ENCODE measurements around the gene GRIN1. TPM values are rescaled to one million over a fixed set of nuclear protein-coding genes. Genes with fewer than 3 reads are reported as not detected.
A peak's percentile ranks its signal among the peaks of the same experiment; 100 is the strongest.

Gene GRIN1
- polyA plus RNA-seq (2012; ENCODE audit: insufficient read depth, insufficient read length, low read depth): 5.4 TPM

DNA sequence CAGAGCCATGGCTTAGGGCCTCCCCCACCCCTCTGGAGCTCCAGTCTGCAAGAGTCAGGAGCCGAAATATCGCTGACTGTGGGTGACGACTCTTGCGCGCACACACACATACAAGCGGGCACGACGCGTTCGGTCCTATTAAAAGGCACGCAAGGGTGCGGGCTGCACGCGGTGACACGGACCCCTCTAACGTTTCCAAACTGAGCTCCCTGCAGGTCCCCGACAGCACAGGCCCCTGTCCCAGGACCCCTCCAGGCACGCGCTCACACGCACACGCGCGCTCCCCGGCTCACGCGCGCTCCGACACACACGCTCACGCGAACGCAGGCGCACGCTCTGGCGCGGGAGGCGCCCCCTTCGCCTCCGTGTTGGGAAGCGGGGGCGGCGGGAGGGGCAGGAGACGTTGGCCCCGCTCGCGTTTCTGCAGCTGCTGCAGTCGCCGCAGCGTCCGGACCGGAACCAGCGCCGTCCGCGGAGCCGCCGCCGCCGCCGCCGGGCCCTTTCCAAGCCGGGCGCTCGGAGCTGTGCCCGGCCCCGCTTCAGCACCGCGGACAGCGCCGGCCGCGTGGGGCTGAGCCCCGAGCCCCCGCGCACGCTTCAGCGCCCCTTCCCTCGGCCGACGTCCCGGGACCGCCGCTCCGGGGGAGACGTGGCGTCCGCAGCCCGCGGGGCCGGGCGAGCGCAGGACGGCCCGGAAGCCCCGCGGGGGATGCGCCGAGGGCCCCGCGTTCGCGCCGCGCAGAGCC, at the start of gene GRIN1:
GRIN1 (plus strand) TSS at position 433 of the 746 bp plus-strand sequence. CDS start 333 bp downstream, outside the sequence.
- no peaks in the 10 kb centered on the region for H3K9me3 ChIP-seq
- peaks cover 25% of the 10 kb centered on the region for H3K27me3 ChIP-seq
- peak; percentile 29 for DNase-seq
- H3K36me3 ChIP-seq: no peaks in the 10 kb centered on the region
- TF ChIP-seq, protein P1, sequence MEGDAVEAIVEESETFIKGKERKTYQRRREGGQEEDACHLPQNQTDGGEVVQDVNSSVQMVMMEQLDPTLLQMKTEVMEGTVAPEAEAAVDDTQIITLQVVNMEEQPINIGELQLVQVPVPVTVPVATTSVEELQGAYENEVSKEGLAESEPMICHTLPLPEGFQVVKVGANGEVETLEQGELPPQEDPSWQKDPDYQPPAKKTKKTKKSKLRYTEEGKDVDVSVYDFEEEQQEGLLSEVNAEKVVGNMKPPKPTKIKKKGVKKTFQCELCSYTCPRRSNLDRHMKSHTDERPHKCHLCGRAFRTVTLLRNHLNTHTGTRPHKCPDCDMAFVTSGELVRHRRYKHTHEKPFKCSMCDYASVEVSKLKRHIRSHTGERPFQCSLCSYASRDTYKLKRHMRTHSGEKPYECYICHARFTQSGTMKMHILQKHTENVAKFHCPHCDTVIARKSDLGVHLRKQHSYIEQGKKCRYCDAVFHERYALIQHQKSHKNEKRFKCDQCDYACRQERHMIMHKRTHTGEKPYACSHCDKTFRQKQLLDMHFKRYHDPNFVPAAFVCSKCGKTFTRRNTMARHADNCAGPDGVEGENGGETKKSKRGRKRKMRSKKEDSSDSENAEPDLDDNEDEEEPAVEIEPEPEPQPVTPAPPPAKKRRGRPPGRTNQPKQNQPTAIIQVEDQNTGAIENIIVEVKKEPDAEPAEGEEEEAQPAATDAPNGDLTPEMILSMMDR (IDR thresholded peaks at IDR 0.05; ENCODE audit: low read depth, low read length): no peak
- no peaks in the 10 kb centered on the region for H3K4me1 ChIP-seq
- H3K4me3 ChIP-seq (ENCODE audit: low read depth, low read length): peak within 1 kb of the TSS; percentile 43

DNA sequence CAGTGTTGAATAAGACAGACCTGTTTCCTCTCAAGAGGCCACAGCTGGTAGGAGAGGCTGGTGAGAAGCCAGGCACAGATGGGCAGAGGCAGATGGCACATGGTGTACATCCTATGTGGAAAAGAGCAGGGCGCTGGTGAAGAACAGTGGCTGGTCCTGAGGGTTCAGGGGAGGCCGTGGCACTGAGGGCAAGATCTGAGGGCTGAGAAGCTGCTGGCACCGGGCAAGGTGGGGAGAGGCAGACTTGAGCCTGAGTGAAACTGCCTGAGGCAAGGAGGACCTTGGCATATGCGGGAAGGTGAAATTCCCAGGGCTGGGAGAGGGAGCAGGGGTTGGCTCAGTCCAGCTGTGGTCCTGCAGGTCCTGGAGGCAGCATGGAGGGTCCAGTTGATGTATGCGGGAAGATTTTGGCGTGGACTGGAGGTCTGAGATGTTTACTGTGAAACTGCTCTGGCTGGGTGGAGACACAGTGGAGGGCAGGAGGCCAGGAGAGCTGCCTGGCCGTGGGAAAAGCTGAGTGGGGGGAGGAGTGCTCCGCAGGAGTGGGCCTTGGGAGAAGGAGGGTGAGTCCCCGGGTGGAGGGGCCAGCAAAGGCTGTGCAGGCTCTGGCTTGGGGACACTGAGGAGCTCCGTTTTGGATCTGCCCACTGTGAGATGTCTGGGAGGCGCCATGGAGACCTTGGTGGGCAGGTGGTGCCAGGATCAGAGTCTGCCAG, 49.6 kb upstream of the GRIN1 start:
- TF ChIP-seq, protein P1 (IDR thresholded peaks at IDR 0.05; ENCODE audit: low read depth, low read length): no peak
- no peaks in the 10 kb centered on the region; the same call in 1 of the 2 replicates for H3K4me1 ChIP-seq
- no peak for DNase-seq

DNA sequence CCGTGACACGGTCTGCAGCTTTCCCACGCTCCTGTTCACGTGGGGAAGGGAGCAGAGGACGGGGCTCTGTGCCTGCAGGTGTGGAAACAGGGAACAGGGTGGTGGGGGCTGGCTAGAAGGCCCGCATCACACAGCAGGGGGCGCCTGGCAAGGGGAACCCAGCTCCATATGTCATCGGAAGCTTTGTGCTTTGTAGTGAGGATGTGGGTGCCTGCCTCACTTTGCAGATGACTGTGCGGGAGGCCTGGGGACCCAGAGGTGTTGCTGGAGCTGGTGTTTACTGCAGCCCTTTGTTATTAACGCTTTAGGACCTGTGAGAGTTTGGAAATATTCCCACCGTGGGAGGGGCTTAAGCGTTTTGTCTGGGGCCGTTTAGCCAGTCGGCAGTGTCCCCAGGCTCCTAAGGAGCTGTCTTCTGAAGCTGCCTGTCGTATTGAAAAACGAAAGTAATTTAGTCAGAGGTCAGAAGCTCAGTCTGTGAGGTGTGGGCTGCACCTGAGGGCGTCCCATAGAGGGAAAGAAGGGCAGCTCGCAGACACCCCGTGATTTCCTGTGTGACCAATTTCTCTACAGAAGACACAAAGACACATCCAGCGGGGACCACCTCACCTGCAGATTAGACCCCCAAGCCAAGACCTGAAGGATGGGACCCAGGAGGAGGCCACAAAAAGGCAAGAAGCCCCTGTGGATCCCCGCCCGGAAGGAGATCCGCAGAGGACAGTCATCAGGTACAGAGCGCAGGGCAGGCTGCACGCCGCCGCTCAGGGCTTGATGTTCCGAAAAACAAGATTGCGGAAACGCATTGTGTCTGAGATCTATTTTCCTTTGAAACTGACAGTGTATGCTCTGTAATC, 43.1 kb upstream of the GRIN1 start:
- DNase-seq: peak; percentile 64
- H3K9me3 ChIP-seq: no peaks in the 10 kb centered on the region
- no peaks in the 10 kb centered on the region for H3K27me3 ChIP-seq
- H3K36me3 ChIP-seq: peaks cover 19% of the 10 kb centered on the region
- no peaks in the 10 kb centered on the region for H3K4me1 ChIP-seq
- TF ChIP-seq, protein P1 (IDR thresholded peaks at IDR 0.05; ENCODE audit: low read depth, low read length): peak; percentile 58
- H3K4me3 ChIP-seq (ENCODE audit: low read depth, low read length): no peak overlapping the region

More for the DNA sequence above, 49.6 kb upstream of the GRIN1 start:
- H3K9me3 ChIP-seq: no peaks in the 10 kb centered on the region
- H3K4me3 ChIP-seq (ENCODE audit: low read depth, low read length): no peak overlapping the region
- H3K36me3 ChIP-seq: no peaks in the 10 kb centered on the region
- H3K27me3 ChIP-seq: no peaks in the 10 kb centered on the region

DNA sequence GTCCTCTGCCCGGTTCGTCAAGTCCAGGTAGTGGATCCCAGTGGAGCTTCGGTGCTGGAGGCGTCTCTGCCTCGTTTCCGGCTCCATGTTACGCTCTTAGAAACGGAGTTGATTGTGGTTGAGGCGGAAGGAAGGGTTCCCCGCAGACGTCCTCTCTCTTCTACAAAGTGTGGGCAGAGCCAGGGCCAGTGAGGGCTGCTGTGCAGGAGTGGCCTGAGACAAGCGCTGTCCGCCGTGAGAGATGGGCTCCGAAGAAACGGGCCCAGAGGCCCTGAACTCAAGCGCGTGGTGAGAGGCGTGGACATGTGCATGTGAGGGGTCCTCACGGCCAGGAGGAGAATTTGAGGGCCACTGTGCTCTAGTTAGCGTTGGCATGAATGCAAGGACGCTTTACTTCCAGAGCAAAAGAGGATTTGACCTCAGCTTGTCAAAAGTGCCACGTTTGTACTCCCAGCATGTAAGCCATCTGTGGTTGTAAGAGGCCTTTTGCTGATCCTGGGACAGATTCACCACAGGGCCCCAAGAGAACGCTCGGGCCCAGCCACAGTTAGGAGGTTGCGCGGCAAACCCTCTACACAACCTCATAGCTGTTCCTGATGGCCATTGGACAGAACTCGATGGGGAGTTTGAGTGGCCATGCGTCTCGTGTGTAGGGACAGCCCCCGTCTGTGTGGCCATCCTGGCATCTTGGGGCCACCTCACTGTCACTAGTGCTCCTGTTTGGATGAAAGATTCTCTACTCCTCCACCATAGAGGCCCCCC, 42.0 kb upstream of the GRIN1 start:
- no peaks in the 10 kb centered on the region for H3K9me3 ChIP-seq
- TF ChIP-seq, protein P1 (IDR thresholded peaks at IDR 0.05; ENCODE audit: low read depth, low read length): no peak
- peaks cover 29% of the 10 kb centered on the region for H3K36me3 ChIP-seq

DNA sequence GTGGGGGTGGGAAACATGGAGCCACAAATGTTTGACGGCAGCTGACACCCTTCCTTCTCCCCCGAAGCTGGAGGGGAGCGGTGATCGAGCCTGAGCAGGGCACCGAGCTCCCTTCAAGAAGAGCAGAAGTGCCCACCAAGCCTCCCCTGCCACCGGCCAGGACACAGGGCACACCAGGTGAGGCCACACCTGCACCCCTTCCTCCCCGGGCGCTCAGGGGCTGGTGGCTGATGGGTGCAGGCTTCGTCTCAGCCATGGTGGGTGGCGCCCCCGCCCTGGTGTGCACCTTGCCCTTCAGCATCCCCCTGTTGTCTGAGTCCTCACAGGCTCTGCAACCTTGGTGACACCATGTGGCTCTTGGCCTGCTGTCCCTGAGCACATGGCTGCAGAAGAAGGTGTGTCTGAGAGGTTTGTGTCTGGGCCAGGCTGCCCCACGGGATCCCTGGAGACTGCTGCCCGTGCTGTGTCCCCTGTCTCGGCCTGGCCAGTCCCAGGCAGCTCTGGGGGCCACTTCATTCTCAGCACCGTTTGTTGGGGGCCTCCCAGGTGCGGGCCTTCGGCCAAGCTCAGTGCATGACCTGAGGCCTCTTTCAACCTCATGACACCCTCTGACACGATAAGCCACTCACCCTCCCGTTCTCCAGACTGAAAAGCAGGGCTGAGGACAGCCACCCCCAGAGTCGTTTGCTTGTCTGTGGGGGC, 41.0 kb upstream of the GRIN1 start:
- Histone ChIP-seq H3K4me1 (no peaks in the 10 kb centered on the region), H3K27me3 (no peaks in the 10 kb centered on the region), H3K4me3 (ENCODE audit: low read depth, low read length) (no peak overlapping the region), H3K36me3 (peaks cover 29% of the 10 kb centered on the region), H3K9me3 (no peaks in the 10 kb centered on the region)
- TF ChIP-seq, protein P1 (IDR thresholded peaks at IDR 0.05; ENCODE audit: low read depth, low read length): no peak
- DNase-seq: no peak

More for the DNA sequence above, 42.0 kb upstream of the GRIN1 start:
- H3K4me1 ChIP-seq: no peaks in the 10 kb centered on the region
- H3K27me3 ChIP-seq: no peaks in the 10 kb centered on the region
- no peak for DNase-seq
- H3K4me3 ChIP-seq (ENCODE audit: low read depth, low read length): no peak overlapping the region

Measured in BE2C (cell line).